GM12892 (cell line): Measurements from ENCODE around the gene ADAMTS3.

ENCODE experiments used
- POLR2A ChIP-seq: IDR thresholded peaks from 2 replicates; pipeline ENCODE4 v1.6.1; 2011; ENCODE audit warnings: low read depth, low read length, control low read depth
- POLR2AphosphoS5 ChIP-seq: IDR thresholded peaks from 2 replicates; pipeline ENCODE4 v1.6.1; 2011; ENCODE audit warnings: low read depth, low read length, control low read depth

DNA sequence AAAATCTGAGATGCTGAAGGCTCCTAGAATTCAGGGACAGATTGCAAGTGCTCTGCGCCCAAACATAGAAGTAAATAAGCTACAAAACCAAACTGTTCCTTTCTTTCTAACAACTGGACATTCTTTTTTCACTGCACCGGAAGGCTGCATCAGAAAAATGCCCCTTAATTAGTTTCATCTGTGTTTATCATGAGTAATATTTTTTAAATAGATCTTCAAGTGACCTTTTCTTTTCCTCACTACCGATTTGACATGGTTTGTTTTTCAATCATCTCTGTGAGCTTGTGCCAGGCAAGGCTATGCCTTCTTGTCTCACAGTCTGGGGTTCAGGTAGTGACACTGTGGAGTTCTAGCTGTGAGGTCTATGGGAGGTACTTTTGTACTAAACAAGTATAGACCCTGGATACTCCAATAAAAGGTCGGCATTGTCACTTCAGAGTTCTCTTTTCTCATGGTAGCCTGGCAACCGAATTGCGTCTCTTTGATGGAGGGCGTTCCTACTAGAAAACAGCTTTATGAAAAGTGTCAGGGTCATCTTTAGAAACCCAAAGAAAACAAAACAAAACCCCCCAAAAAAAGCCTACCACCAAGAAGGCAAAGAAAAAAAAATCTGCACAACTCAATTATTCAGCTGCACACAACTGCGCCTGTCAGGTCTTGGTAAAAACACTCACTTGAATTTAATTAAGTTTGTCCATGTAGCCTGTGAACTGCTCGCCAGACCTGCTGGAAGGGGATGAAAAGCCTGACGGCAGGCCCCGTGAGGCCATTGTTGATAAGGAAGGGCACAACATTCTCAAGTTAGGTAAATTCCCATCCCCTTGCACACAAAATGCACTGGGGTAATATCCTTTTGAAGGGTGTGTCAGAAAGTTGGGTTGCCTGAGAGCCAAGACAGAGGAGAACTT lies 22.8 kb upstream of the ADAMTS3 start:
- no peak for TF ChIP-seq POLR2A
- TF ChIP-seq POLR2AphosphoS5: no peak
